ENCODE measurements around the gene NUBP2.
A peak's percentile ranks its signal among the peaks of the same experiment; 100 is the strongest.

GRCh38 chr16:1772908-1773702 lies 9.7 kb upstream of the NUBP2 start, which contains the start of gene MRPS34:
- TF ChIP-seq POLR2AphosphoS5 (IDR thresholded peaks at IDR 0.05; ENCODE audit: insufficient read depth, low read depth, low read length) (peak; percentile 91), MAX (IDR thresholded peaks at IDR 0.05; ENCODE audit: insufficient read depth, insufficient read length) (peak; percentile 51), CTCF (IDR thresholded peaks at IDR 0.05; ENCODE audit: extremely low read depth in 1 of 2, insufficient read depth in 1 of 2, low read depth in 1 of 2, low read length in 2 of 2) (peak; percentile 83 to 86)
